Neural cell (in vitro differentiated cells): ENCODE data around the gene CISD3. TPM values are rescaled to one million over a fixed set of nuclear protein-coding genes. Genes with fewer than 3 reads are reported as not detected.

Experiments used
- H2AFZ ChIP-seq: fragments of 200-600, 300-800 bp; sonication (generic), shearing (Covaris generic); 2 replicates; pipeline ENCODE4 v1.6.0; 2014; ENCODE audit warnings: low read depth, mild to moderate bottlenecking, antibody characterized with exemption, low read length, moderate library complexity
- H3F3A ChIP-seq: fragments of 200-600 bp; shearing (Covaris generic); 2 replicates; pipeline ENCODE4 v1.6.1; 2016; ENCODE audit warnings: mild to moderate bottlenecking, moderate library complexity, mixed read lengths, antibody characterized with exemption, low read length; ENCODE audit not compliant: insufficient read depth, poor library complexity, severe bottlenecking
- H3K27ac ChIP-seq: fragments of 200-600, 300-800 bp; sonication (generic), shearing (Covaris generic); 2 replicates; pipeline ENCODE4 v1.5.1; 2014; ENCODE audit warnings: mild to moderate bottlenecking, low read length, moderate library complexity
- H3K27me3 ChIP-seq: fragments of 300-800, 200-600 bp; sonication (generic), shearing (Covaris generic); 2 replicates; pipeline ENCODE4 v1.6.0; 2014; ENCODE audit warnings: mild to moderate bottlenecking, low read depth, low read length, moderate library complexity; ENCODE audit not compliant: insufficient read depth
- H3K36me3 ChIP-seq: fragments of 300-800, 200-600 bp; sonication (generic), shearing (Covaris generic); 2 replicates; pipeline ENCODE4 v1.5.1; 2014; ENCODE audit warnings: mild to moderate bottlenecking, antibody characterized with exemption, low read length, moderate library complexity; ENCODE audit not compliant: insufficient read depth
- H3K4me2 ChIP-seq: fragments of 300-800, 200-600 bp; sonication (generic), shearing (Covaris generic); 2 replicates; pipeline ENCODE4 v1.6.0; 2014; ENCODE audit warnings: mild to moderate bottlenecking, low read length
- H3K4me3 ChIP-seq: fragments of 300-800, 200-600 bp; sonication (generic), shearing (Covaris generic); 2 replicates; pipeline ENCODE4 v1.5.1; 2014; ENCODE audit warnings: mild to moderate bottlenecking, low read length, moderate library complexity
- H3K79me2 ChIP-seq: fragments of 200-600 bp; shearing (Covaris generic); replicated peaks from 2 replicates; pipeline ENCODE4 v1.6.0; 2014; ENCODE audit warnings: mild to moderate bottlenecking, low read length, moderate library complexity; ENCODE audit not compliant: insufficient read depth
- H3K9ac ChIP-seq: fragments of 300-800, 200-600 bp; sonication (generic), shearing (Covaris generic); 2 replicates; pipeline ENCODE4 v1.6.1; 2016; ENCODE audit warnings: mild to moderate bottlenecking, low read length, mixed read lengths
- H3K9me2 ChIP-seq: fragments of 200-600 bp; shearing (Covaris generic); 2 replicates; pipeline ENCODE4 v1.6.1; 2016; ENCODE audit warnings: mild to moderate bottlenecking, low read length, mixed read lengths; ENCODE audit not compliant: insufficient read depth
- H3K9me3 ChIP-seq: fragments of 200-600, 300-800 bp; sonication (generic), shearing (Covaris generic); 2 replicates; pipeline ENCODE4 v1.6.1; 2016; ENCODE audit warnings: mild to moderate bottlenecking, mixed run types, low read length, moderate library complexity, mixed read lengths
- H4K20me1 ChIP-seq: fragments of 200-600 bp; shearing (Covaris generic); 2 replicates; pipeline ENCODE4 v1.6.1; 2016; ENCODE audit warnings: mild to moderate bottlenecking, mixed run types; ENCODE audit not compliant: insufficient read depth
- CTCF ChIP-seq: fragments of 450-650 bp; IDR thresholded peaks from 2 replicates; pipeline ENCODE4 v1.5.1; 2014; ENCODE audit warnings: antibody characterized with exemption, mild to moderate bottlenecking, moderate library complexity; ENCODE audit not compliant: poor library complexity, severe bottlenecking
- EP300 ChIP-seq: fragments of 450-650 bp; conservative IDR thresholded peaks from 2 replicates; pipeline ENCODE4 v1.6.1; 2014; ENCODE audit warnings: antibody characterized with exemption, mild to moderate bottlenecking, moderate library complexity; ENCODE audit not compliant: poor library complexity, severe bottlenecking
- EZH2 ChIP-seq: fragments of 200-600, 300-800 bp; shearing (Covaris generic), sonication (generic); IDR thresholded peaks from 2 replicates; pipeline ENCODE4 v1.6.1; 2014; ENCODE audit warnings: antibody characterized with exemption, low read length, borderline replicate concordance, mild to moderate bottlenecking; ENCODE audit not compliant: insufficient read depth, poor library complexity, severe bottlenecking
- MXI1 ChIP-seq: fragments of 450-650 bp; conservative IDR thresholded peaks from 2 replicates; pipeline ENCODE4 v1.6.1; 2014; ENCODE audit warnings: antibody characterized with exemption, mild to moderate bottlenecking; ENCODE audit not compliant: poor library complexity, severe bottlenecking
- POLR2AphosphoS5 ChIP-seq: IDR thresholded peaks from 2 replicates; pipeline ENCODE4 v1.6.1; 2012
- RAD21 ChIP-seq: fragments of 450-650 bp; conservative IDR thresholded peaks from 2 replicates; pipeline ENCODE4 v1.6.1; 2014; ENCODE audit warnings: antibody characterized with exemption, mild to moderate bottlenecking, moderate library complexity
- SMC3 ChIP-seq: fragments of 450-650 bp; conservative IDR thresholded peaks from 2 replicates; pipeline ENCODE4 v1.6.1; 2014; ENCODE audit warnings: antibody characterized with exemption, mild to moderate bottlenecking, moderate library complexity; ENCODE audit not compliant: poor library complexity
- TAF1 ChIP-seq: IDR thresholded peaks from 2 replicates; pipeline ENCODE4 v1.6.1; 2012; ENCODE audit warnings: low read depth
- polyA plus RNA-seq: library from polyadenylated mRNA; depleted of rRNA; stranded (reverse); fragments of >200 nt; gene quantifications from 2 replicates; pipeline ENCODE4 v1.2.3, GENCODE V29; 2014
- TF ChIP-seq, protein P1 (sequence below): IDR thresholded peaks from 2 replicates; pipeline ENCODE4 v1.6.1; 2012; ENCODE audit warnings: borderline replicate concordance

CISD3 gene
- polyA plus RNA-seq, 1 donor from 2014 or later = 1.2 TPM

DNA sequence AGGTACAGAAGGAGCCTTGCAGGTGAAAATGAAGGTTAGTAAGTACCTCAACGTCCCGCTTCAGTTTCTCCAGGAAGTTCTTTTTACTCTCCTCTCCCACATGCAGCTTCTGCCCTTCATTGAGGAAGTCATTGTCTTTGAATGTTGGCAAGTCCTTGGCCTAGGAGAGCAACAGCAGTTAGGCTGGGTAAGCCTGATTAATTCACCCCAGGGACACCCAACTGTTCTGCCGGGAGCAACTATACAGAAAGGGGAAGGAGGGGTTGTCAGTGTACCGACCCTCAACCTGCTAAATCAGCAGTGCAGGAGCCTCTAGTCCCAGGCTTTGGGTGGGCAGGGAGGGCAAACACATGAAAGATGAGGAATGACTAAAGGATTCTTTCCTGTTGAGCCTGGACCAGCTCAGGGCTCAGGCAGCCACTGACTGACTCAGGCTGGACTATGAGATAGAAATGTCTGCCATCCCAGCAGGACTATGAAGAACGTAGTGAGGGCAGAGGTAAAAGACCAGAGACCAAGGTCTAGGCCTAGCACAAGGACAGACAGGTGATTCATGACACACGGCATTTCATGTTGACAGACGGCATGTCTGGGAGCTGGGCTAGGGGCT is 47.6 kb downstream of the CISD3 start:
- no peak overlapping the region for H2AFZ ChIP-seq
- H3K9ac ChIP-seq = no peak overlapping the region
- peaks cover 13% of the 10 kb centered on the region for H3K36me3 ChIP-seq
- H3F3A ChIP-seq = no peaks in the 10 kb centered on the region
- no peaks in the 10 kb centered on the region for H3K9me2 ChIP-seq
- no peaks in the 10 kb centered on the region for H3K9me3 ChIP-seq
- no peak overlapping the region for H3K4me3 ChIP-seq
- H3K27ac ChIP-seq = no peak overlapping the region
- no peaks in the 10 kb centered on the region for H3K79me2 ChIP-seq
- H3K27me3 ChIP-seq = no peaks in the 10 kb centered on the region
- TF ChIP-seq CTCF = no peak
- TF ChIP-seq TAF1 = no peak
- TF ChIP-seq POLR2AphosphoS5 = no peak
- TF ChIP-seq EZH2 = no peak
- TF ChIP-seq MXI1 = no peak
- no peak for TF ChIP-seq RAD21
- no peak for TF ChIP-seq SMC3
- TF ChIP-seq EP300 = no peak
- TF ChIP-seq, protein P1, sequence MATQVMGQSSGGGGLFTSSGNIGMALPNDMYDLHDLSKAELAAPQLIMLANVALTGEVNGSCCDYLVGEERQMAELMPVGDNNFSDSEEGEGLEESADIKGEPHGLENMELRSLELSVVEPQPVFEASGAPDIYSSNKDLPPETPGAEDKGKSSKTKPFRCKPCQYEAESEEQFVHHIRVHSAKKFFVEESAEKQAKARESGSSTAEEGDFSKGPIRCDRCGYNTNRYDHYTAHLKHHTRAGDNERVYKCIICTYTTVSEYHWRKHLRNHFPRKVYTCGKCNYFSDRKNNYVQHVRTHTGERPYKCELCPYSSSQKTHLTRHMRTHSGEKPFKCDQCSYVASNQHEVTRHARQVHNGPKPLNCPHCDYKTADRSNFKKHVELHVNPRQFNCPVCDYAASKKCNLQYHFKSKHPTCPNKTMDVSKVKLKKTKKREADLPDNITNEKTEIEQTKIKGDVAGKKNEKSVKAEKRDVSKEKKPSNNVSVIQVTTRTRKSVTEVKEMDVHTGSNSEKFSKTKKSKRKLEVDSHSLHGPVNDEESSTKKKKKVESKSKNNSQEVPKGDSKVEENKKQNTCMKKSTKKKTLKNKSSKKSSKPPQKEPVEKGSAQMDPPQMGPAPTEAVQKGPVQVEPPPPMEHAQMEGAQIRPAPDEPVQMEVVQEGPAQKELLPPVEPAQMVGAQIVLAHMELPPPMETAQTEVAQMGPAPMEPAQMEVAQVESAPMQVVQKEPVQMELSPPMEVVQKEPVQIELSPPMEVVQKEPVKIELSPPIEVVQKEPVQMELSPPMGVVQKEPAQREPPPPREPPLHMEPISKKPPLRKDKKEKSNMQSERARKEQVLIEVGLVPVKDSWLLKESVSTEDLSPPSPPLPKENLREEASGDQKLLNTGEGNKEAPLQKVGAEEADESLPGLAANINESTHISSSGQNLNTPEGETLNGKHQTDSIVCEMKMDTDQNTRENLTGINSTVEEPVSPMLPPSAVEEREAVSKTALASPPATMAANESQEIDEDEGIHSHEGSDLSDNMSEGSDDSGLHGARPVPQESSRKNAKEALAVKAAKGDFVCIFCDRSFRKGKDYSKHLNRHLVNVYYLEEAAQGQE = no peak
- H3K4me2 ChIP-seq = no peak overlapping the region
- no peaks in the 10 kb centered on the region for H4K20me1 ChIP-seq

DNA sequence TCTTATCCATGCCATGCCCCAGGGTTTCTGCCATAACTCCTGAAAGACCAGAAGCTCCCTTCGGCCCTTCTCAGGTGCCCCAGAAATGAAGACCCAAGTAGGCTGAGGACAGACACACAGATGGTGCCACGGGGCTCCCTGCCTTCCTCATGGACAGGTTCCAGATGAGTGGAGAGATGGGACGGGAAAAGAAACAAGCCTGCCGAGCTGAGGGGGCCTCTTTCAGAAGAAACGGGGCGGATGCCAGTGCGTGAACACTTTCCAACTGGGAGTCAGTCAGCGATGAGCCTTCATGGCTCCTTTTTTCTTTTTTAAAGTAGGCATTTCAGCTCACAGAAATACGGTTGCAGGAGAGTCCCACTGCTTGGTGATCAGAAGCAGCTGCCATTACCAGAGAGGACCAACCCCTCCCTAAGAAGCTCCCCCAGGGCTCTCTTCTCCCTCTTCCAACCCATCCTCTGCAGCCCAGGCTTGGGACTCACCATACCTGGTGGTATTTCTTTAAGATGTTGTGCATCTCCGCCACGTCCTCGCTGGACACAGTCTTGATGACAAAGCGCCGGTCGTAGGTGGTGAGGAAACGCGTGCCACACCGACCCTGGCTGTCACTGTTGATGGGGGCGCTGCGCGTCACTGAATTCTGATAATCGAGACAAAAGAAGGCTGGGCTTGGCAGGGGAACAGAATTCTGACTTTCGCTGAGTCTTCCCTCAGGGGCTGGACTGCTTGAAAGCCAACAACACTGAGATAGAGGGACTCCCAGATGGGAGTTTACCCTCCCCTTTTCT is 50.0 kb downstream of the CISD3 start:
- H3K27ac ChIP-seq = no peak overlapping the region
- H3K9ac ChIP-seq = no peak overlapping the region
- H3K36me3 ChIP-seq = no peaks in the 10 kb centered on the region
- no peak overlapping the region for H3K4me2 ChIP-seq
- H3K27me3 ChIP-seq = no peaks in the 10 kb centered on the region
- no peak overlapping the region for H2AFZ ChIP-seq
- H4K20me1 ChIP-seq = no peaks in the 10 kb centered on the region
- H3K4me3 ChIP-seq = no peak overlapping the region
- TF ChIP-seq MXI1 = no peak
- TF ChIP-seq RAD21 = no peak
- TF ChIP-seq SMC3 = no peak
- no peak for TF ChIP-seq TAF1
- no peak for TF ChIP-seq CTCF
- no peak for TF ChIP-seq EP300
- TF ChIP-seq POLR2AphosphoS5 = no peak
- no peaks in the 10 kb centered on the region for H3K9me3 ChIP-seq
- no peaks in the 10 kb centered on the region for H3K79me2 ChIP-seq
- H3K9me2 ChIP-seq = no peaks in the 10 kb centered on the region
- no peaks in the 10 kb centered on the region for H3F3A ChIP-seq
